Measurements from ENCODE around the gene HSPA4L.

The HSPA4L gene

GRCh38 chr4:127782275-127783025, at the start of gene HSPA4L:
Gene HSPA4L, plus strand, starts transcription at chr4:127782322. Its CDS starts 229 bp downstream, at chr4:127782551.
- DNase-seq (ENCODE audit: low read depth, low spot score) = no peak

- no peak for DNase-seq (ENCODE audit: low read depth, low spot score)
Measured at GRCh38 chr4:127732623-127733328, 49.3 kb upstream of the HSPA4L start.

GRCh38 chr4:127734976-127735375, 47.1 kb upstream of the HSPA4L start:
- DNase-seq (ENCODE audit: low read depth, low spot score) = no peak

- DNase-seq (ENCODE audit: low read depth, low spot score) = no peak
Measured at GRCh38 chr4:127737295-127737694, 44.8 kb upstream of the HSPA4L start.

- no peak for DNase-seq (ENCODE audit: low read depth, low spot score)
Measured at GRCh38 chr4:127741247-127741646, 40.9 kb upstream of the HSPA4L start.

- DNase-seq (ENCODE audit: low read depth, low spot score) = no peak
Measured at GRCh38 chr4:127747883-127748282, 34.2 kb upstream of the HSPA4L start.

- no peak for DNase-seq (ENCODE audit: low read depth, low spot score)
Measured at GRCh38 chr4:127748957-127749356, 33.2 kb upstream of the HSPA4L start.

- DNase-seq (ENCODE audit: low read depth, low spot score) = no peak
Measured at GRCh38 chr4:127756906-127757305, 25.2 kb upstream of the HSPA4L start.

GRCh38 chr4:127759228-127759820, 22.8 kb upstream of the HSPA4L start:
- DNase-seq (ENCODE audit: low read depth, low spot score) = no peak

GRCh38 chr4:127759893-127760292, 22.2 kb upstream of the HSPA4L start:
- DNase-seq (ENCODE audit: low read depth, low spot score) = no peak

- no peak for DNase-seq (ENCODE audit: low read depth, low spot score)
Measured at GRCh38 chr4:127771535-127772275, 10.4 kb upstream of the HSPA4L start.

- DNase-seq (ENCODE audit: low read depth, low spot score) = no peak
Measured at GRCh38 chr4:127772769-127773671, 9.1 kb upstream of the HSPA4L start.

GRCh38 chr4:127775843-127776242, 6.3 kb upstream of the HSPA4L start:
- DNase-seq (ENCODE audit: low read depth, low spot score) = no peak

GRCh38 chr4:127776620-127777019, 5.5 kb upstream of the HSPA4L start:
- DNase-seq (ENCODE audit: low read depth, low spot score) = no peak

GRCh38 chr4:127777487-127777886, 4.6 kb upstream of the HSPA4L start:
- DNase-seq (ENCODE audit: low read depth, low spot score) = no peak

- no peak for DNase-seq (ENCODE audit: low read depth, low spot score)
Measured at GRCh38 chr4:127778102-127778501, 4.0 kb upstream of the HSPA4L start.

- DNase-seq (ENCODE audit: low read depth, low spot score) = no peak
Measured at GRCh38 chr4:127780598-127780997, 1.5 kb upstream of the HSPA4L start.

GRCh38 chr4:127781300-127782024, 660 bp upstream of the HSPA4L start:
- no peak for DNase-seq (ENCODE audit: low read depth, low spot score)

- peak; percentile 36 for DNase-seq (ENCODE audit: low read depth, low spot score)
Measured at GRCh38 chr4:127782025-127782274, 172 bp upstream of the HSPA4L start.

- DNase-seq (ENCODE audit: low read depth, low spot score) = no peak
Measured at GRCh38 chr4:127783026-127783769, 1.1 kb downstream of the HSPA4L start.
